GM19395 (cell line): ENCODE data around the gene TMEM18.

Experiments used
- ATAC-seq: cut with Tn5 transposase; IDR thresholded peaks from one replicate; pipeline ENCODE4 v1.9.1; 2021; ENCODE audit warnings: mild to moderate bottlenecking, moderate library complexity; ENCODE audit not compliant: unreplicated experiment

TMEM18 gene

DNA sequence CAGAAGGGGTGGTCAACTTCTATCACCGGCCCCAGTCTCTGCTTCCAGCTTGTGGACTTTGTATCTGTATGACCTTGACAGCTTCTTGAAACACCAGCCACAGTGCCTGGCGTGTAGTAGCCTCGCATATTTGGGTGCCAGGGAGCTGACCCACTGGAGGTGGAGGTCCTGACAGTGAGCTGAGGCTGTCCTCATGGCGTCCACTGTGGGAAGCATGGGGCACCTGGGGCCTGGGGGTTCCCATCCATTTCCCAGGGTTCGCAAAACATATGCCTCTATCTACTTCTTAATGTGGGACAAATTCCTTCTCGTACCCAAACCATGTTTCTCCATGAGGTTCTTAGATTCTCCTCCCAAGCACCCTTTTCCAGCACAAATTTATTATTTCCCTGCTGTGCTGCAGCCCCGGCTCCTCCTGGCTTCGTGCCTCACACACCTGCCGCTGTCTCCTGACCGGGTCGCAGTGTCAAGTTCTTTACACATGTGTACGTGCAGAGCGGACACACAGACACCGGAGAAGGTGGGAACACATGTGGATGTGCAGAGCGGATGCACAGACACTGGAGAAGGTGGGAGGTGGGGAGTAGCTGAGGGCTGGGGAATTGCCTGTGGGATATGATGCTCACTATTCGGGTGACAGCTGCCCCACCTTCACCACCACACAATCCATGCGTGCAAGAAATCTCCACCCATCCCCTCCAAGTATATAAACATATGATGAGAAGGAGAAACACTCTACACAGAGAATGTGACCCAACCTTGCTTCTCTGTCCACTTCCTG, 23.4 kb downstream of the TMEM18 start:
- no peak for ATAC-seq

DNA sequence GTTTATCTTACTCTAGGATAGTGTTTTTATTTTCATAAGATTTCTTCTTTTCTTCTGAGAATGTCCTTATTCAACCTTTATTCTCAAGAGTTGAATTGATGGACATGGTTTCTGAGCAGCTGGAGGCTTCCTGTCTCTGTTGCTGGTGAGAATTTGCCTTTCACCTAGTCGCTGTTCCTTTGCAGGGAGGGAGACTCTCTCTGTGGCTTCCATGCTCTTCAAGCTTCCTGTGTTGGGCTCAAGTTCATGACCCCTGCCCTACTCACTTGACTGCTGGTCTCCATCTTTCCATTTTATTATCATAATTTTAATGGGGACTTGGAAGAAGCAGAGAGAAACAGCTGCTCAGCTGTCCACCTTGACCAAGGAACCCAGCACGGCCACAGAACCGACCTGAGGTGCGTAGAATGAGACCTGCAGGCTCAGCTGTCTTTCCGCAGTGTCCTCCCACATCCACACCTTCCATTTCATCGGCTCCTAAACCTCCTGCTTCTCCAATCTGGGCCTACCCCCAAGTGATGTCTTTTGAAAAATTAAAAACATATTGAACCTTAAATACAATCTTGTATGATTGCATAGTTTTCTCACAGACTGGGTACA, 24.2 kb downstream of the TMEM18 start:
- ATAC-seq, result no peak

DNA sequence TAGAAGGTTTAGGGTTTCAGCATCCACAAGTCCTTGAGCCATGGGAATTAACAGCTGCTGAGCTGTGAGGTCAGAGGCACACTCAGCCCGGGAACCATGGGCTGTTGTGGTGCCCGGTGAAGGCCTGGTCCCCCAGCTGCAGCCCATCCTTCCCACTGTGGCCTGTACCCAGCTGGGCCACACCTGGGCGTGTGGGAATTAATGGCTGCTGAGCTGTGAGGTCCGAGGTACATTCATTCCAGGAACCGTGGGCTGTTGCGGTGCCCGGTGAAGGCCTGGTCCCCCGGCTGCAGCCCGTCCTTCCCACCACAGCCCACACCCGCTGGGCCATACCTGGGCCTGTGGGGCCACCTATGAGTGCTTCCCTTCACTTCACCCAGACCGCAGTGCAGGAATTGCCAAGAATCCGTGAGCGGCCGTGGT, 25.2 kb downstream of the TMEM18 start:
- ATAC-seq, result no peak

DNA sequence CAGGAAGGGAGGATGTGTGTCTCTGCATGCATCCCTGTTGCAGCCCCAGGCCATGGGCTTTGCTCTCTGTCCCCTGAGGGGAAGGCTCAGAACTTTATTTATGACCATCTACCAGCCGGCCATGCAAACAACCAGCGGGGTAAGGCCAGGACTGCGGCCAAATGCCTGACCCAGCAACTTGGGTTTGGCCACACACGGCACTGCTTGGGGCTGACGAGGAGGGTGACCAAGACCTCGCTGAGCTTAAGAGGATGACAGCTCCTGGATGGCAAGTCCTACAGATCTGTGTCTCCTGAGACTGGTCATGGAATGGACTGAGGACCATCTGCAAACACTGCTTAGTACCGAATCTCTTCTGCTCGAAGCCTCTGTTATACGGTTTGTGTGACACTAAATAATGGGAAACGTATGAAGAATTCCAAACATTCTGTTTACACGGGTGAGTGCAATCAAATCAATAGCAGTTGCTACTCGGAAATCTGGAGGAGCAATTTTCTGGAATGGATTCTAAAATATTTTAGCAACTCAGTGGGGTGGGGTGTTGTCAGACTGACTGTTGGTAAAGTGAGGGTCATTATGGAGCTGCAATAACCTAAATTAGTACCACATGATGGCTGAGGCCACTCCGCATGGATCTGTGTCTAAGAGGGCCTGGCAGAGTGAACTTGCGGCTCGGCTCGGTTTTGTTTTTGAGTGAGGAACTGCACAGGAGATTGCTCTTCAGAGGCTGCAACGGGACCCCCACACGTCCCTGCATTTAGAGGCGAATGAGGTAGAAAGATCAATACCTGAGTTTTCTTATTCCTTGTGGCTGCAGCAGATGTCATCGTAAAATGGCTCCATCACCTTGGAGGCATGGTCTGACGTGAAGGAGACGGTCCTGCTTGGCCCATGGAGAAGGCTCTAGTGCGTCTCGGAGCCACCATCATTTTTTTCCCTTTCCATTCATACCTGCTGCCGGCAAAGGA, 26.6 kb downstream of the TMEM18 start:
- no peak for ATAC-seq

DNA sequence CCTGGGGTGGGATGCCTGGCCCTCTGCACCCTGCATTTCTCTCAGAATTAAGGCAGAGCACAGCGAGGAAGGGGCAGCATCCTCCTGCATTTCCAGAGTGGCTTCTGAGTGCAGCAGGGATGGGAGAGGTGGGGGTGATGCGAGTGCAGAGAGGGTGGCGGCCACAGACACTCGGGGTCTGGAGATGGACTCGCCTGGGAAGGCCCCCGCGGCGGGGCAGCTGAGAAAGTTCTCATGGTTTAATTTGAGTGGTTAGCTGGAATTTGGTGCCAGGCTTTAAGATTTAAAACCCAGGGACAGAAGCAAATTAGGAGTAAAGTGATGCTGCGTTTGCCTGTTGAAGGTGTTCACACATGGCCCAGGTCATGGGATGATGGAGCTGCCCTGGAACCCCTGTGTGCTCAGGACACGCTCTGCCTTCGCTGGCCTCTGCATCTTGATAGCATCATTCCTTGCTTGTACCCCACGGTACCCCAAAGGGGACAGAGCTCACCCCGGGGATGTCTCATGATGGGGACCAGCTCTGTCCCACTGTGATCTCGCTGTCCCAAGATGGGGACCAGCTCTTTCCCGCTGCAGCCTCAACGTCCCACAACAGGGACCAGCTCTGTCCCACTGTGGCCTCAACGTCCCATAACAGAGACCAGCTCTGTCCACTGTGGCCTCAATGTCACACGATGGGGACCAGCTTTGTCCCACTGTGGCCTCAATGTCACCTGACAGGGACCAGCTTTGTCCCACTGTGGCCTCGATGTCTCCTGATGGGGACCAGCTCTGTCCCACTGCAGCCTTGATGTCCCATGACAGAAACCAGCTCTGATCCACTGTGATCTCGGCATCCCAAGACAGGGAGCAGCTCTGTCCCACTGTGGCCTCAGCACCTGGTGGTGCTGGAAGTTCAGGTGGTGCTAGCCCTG, 27.5 kb downstream of the TMEM18 start:
- no peak for ATAC-seq

DNA sequence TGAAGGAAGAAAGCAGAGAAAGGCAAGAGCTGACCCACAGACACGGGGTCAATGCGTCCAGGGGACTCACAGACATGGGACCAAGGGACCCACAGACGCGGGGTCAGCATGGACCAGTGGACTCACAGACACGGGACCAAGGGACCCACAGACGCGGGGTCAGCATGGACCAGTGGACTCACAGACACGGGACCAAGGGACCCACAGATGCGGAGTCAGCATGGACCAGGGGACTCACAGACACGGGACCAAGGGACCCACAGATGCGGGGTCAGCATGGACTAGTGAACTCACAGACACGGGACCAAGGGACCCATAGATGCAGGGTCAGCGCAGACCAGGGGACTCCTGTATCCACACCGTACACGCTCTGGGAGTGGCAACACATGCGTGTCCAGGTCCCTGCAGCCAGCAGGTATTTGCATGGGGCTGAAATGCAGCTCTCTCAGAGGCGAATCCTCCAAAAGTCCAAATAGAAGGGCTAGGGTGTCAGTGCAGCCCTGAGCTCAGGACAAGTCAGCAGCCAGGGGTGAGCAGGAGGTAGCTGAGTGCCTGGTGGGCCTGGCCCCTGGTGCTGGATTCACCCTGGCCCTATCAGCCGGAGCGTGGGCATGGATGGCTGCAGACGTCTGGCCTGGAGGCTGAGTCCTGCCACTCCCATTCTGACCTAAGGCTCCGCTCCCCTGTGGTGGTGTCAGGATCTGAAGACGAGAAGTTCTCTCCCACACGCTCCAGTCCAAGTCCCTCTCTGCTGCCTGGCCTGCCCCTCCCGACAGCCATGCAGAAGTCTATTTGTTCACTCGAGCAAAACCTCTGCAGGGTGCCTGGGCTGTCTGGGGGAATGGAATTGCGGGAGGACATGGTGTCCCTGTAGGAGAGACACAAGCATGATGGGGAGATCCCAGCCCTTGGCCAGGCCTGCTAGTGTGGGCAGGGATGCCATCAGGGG, 28.5 kb downstream of the TMEM18 start:
- ATAC-seq, result no peak

DNA sequence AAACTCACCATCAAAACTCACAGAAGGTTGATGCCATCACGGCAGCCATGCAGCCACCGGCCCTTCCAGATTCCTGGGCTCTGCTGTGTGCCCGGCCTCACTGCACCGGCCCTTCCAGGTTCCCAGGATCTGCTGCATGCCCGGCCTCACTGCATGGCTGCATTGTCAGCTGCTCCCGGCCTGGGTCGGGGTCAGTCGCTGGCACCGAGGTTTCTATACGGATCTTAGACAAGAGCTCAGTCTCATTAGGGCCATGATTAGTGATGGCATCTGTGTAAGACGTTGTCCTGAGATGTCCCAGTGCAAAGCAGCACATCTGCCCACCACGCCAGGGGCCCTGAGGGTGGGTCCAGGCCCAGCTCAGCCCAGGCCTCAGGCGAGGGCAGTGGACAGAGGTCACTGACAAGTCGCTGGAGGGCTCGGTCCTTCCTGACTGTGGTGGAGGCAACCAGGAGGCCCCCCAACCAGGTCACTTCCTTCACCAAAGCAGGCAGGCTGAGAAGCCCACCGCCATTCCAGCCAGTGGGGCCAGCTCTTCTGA, 29.4 kb downstream of the TMEM18 start:
- ATAC-seq, result no peak

DNA sequence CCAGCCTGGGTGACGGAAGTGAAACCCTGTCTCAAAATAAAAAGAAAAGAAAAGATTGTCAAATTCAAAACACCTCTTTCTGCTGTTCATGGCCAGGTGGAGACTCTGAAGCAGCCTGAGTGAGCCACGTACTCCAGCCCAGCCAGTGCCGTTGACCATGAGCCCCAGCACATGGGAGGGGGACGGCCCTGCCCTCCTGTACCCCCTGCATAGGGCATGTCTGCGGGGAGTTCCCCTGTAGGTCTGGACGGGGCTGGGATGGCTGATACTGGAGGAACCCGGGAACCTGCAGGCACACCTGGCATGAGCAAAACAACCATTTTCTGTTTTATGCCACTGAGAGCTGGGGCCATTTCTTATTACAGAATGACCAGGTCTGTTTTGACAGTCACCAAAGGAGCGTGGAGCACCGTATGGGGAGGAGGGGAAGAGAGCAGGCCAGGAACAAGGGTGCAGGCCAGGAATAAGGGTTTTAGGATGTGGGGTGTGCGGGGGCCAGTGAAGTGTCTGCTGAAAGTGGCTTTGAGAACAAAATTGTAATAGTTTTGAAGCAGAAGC, 30.1 kb downstream of the TMEM18 start:
- no peak for ATAC-seq

DNA sequence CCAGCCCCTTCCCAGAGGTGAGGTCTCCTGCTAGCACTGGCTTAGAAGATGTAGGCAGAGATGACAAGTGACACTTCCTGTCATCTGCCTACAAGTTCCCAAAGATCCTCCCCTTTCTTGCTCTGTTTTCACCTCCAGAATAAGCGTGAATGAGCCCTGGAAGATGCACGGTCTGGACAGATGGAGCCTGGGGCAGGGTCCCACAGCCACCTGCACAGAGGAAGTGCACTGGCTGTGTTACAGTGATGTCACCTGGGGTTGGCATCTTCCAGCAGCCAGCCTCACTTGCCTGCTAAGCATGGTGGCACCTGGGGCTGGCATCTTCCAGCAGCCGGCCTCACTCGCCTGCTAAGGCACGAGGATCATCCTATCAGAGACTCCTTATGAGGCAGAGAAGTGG, 32.3 kb downstream of the TMEM18 start:
- ATAC-seq, result no peak

DNA sequence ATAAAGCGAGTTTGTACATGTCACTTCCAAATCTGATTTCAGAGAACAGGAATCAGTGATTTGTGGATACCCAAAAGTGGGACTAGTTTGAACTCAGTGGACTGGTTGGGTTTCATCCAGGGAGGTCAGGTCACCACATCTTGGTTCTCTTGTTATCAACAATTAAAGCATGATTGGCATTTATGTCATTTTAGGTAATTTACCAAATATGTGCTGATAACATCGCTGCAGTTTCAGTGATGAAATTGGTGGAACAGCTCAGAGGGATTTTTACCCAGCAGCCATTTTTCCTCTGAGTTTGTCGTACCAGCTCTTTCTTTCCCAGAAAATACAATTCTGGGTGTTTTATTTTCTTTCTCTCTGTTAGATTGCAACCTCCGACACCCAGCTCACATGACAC, 33.4 kb downstream of the TMEM18 start:
- no peak for ATAC-seq

DNA sequence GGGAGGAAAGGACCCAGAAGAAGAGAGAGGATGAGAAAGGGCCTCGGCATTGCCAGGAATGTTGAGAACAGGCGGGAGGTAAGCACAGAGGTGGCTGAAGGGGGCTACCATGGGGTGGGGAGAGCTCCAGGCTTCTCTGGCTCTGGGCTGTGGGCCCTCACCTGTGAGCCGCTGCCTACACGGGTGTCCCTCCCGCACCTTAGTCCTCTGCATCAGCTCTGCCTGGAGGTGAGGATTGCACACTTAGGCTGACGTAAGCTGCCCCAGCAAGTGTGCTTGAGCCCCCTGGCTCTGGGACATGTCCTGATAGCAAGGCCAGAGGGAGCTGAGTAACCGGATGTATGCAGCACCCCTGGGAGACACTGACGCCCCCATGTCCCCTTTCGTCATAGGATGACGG, 33.9 kb downstream of the TMEM18 start:
- ATAC-seq, result no peak

DNA sequence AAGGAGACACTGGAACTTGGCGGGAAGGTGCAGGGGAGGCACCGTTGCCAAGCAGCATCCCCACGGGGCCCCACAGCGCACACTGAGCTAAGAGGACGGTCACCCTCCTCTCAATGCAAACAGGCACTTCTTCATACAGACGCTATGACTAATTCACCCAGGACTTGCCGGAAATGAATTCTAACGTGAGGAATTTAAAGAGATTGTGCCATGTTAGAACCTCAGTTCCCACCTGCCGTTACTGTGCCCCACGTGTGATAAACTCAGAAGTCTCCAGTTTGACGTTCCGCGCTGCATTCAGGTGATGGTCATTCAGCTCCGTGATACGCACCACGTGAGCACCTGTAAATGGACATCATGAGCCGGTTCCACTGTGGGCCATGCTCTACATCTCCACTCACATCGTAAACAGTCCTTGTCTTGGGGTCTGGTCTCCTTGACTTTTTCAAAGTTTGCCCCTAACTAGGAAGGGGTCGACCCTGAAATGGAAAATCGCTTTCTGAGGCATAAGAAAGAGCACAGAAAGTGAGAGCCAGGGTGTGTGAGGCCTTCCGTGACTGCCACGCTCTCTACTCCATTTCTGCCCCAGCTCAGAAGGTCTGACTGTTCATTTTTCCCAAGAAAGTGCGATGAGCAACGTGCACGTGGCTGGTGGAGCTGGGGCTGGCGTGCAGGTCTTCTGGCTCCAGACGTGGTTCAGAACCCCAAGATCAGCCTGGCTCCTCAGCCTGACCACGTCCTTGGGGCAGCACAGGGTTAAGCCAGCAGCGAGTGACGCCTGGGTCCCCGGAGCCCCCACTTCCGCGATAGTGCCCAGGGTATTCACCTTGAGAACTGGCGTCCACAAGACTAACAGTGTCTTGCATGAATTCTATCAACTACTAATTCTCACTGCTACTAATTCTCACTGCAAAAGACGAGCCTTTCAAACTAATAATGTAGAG, 35.1 kb downstream of the TMEM18 start:
- no peak for ATAC-seq

DNA sequence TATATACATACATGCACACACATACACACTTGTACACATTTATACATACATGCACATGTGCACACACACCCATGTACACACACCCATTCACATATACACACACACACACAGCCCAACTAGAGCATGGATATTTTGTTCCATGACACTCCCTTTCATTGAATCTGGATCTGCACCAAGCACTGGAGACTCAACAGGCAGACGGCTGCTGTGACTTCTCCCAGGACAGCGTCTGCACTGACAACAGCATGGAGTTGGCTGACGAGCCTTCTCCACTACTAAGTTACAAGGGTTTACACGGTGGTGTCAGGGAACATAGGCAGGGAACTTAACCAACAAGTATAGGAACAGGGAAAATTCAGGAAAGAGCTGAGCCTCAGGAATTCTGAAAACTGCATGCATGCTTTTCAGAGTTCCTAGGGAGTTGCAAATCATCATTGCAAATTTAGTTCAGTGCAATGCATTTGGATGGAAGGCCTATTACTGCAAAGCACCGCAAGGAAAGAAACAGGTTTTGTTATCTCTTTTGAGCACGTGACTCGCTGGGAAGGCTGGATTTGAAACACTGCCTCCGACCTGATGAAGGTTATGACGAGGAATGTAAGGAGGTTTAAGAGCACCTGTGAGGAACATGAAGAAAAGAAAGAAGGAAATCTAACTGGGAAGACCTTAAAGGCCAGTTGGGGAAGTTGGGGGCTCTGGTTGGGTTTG, 35.9 kb downstream of the TMEM18 start:
- ATAC-seq, result no peak

DNA sequence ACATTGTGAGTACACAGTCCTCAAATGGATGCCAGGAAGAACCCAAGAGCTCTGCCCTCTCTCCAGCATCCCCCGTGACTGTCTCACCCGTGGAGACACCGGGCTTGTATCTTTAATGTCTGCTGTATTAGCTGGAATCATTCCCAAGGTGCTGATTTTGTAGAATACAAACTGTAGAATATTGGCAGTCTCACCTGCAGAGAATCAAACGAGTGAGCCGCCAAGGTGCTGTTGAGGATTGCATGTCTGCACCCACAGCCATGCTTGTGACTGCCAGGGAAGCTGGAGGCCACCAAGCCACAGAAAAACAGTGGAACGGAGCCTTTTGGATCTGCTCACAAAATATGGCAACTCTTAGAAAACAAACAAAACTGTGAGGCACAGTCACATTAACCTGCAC, 37.5 kb downstream of the TMEM18 start:
- ATAC-seq, result no peak

DNA sequence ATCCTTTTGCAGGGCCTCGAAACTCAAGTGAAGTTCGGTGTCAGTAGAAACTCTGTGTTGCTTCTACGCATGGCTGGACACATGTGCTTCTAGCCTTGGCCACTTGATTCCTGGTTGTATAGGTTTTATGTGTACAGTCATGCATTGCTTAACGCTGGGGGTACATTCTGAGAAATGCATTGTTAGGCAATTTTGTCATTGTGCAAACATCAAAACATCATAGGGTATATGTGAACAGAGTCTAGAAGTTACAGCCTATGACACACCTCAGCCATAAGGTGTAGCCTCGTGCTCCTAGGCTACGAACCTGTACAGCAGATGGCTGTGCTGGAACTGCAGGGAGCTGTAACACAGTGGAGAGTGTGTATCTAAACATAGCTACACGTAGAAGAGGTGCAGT, 39.4 kb downstream of the TMEM18 start:
- no peak for ATAC-seq

DNA sequence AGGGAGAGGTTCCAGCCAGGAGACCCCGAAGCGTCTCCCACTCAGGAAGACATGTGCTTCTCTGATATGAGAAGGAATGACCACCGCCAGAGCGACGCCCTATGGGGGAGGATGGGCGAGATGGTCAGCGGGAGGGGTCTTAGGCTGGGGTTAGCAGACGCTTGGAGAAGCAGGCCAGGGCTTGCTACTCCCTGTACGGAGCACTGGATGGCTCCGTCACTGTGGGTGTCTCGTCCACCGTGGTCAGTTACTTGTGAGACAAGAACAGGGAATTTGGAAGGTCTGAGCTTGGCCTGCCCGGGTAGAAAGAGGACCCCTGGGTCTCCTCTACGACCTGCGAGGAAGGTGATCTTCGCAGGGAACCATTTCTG, 39.8 kb downstream of the TMEM18 start:
- no peak for ATAC-seq
